Measurements from ENCODE around the gene DCDC1. TPM values are rescaled to one million over a fixed set of nuclear protein-coding genes. Genes with fewer than 3 reads are reported as not detected.
A peak's percentile ranks its signal among the peaks of the same experiment; 100 is the strongest.

DCDC1 gene
- total RNA-seq, 1 experiment from 2014 or later = 1.5 TPM

GRCh38 chr11:31236143-31236542 lies 133.4 kb downstream of the DCDC1 start:
- peak; percentile 8 for DNase-seq (ENCODE audit: low read depth, low spot score)
- ChIA-PET RAD21 (ENCODE audit: low non-redundant PET in 1 of 2, low total read pairs in 2 of 2, uncharacterized antibody in 2 of 2, unreplicated experiment in 2 of 2) (interaction anchor here in 1 of 2 experiments (0.6 kb wide), 1 partner anchor 88 kb away, joined by 3 read pairs; no protein-coding TSS in a partner anchor), CTCF (interaction anchor here (1.0 to 4.0 kb wide), 8 partner anchors 113 to 940 kb away, joined by 3 to 21 read pairs (median 6); no protein-coding TSS in a partner anchor), POLR2A (no interaction called here)
- no peak overlapping the region for H3K4me3 ChIP-seq (replicated peaks in 1 of 2; ENCODE audit: low read depth in 1 of 2, low read length in 2 of 2)
- no peaks in the 10 kb centered on the region for H3K27me3 ChIP-seq (ENCODE audit: insufficient read depth, low read length)
- no peaks in the 10 kb centered on the region for H3K9me2 ChIP-seq (ENCODE audit: insufficient read depth)
- peak overlapping the region; percentile 4 for H2AFZ ChIP-seq (ENCODE audit: low read depth, low read length, poor library complexity, severe bottlenecking)
- H3K4me1 ChIP-seq (ENCODE audit: control insufficient read depth in 1 of 2, insufficient read depth in 2 of 2, low read length in 2 of 2) = no peaks in the 10 kb centered on the region
- H3K9me3 ChIP-seq (ENCODE audit: control insufficient read depth in 1 of 2, insufficient read depth in 1 of 2, low read depth in 1 of 2, low read length in 2 of 2) = no peaks in the 10 kb centered on the region
- no peaks in the 10 kb centered on the region for H3K36me3 ChIP-seq (ENCODE audit: control insufficient read depth in 1 of 2, insufficient read depth in 2 of 2, low read length in 2 of 2)
- no TSS peak for BruUV-seq (replicated peaks)
- no peak for TF ChIP-seq JUND (IDR thresholded peaks at IDR 0.05)
- peak; percentile 70 for TF ChIP-seq RAD21 (IDR thresholded peaks at IDR 0.05; ENCODE audit: low read depth)
- TF ChIP-seq SP1 (IDR thresholded peaks at IDR 0.05; ENCODE audit: low read depth) = no peak
- no peak for TF ChIP-seq EGR1 (IDR thresholded peaks at IDR 0.05; ENCODE audit: low read depth)
- peak; percentile 34 to 70 (median 47); a peak in 5 of 6 replicates for TF ChIP-seq CTCF (IDR thresholded peaks at IDR 0.05 in 2 of 3, conservative IDR thresholded peaks at IDR 0.05 in 1 of 3; ENCODE audit: borderline replicate concordance in 1 of 3, insufficient read depth in 1 of 3, low read depth in 2 of 3, low read length in 2 of 3)
- no peak for TF ChIP-seq CEBPB (IDR thresholded peaks at IDR 0.05; ENCODE audit: low read depth)
- intact Hi-C loops (cut with micrococcal nuclease) = loop anchor here (1.0 to 2.0 kb wide), 3 partner anchors 635 to 1061 kb away; no protein-coding TSS in a partner anchor
- H4K20me1 ChIP-seq (ENCODE audit: insufficient read depth) = 0 out of 2 replicates have a peak, but pooled peaks cover 3% of the 10 kb centered on the region
- ATAC-seq = 0 out of 2 replicates have a peak, but pooled peaks have one; percentile 49
- H3K79me2 ChIP-seq (ENCODE audit: insufficient read depth, low read length) = no peaks in the 10 kb centered on the region
- no peak overlapping the region for H3K27ac ChIP-seq (ENCODE audit: low read depth, low read length)
- no peak overlapping the region for H3K4me2 ChIP-seq (ENCODE audit: low read length)
- no peak overlapping the region for H3K9ac ChIP-seq (ENCODE audit: low read length)

- Histone ChIP-seq H3K4me2 (ENCODE audit: low read length) (no peak overlapping the region), H3K9ac (ENCODE audit: low read length) (no peak overlapping the region), H3K4me1 (ENCODE audit: control insufficient read depth in 1 of 2, insufficient read depth in 2 of 2, low read length in 2 of 2) (no peaks in the 10 kb centered on the region), H3K36me3 (ENCODE audit: control insufficient read depth in 1 of 2, insufficient read depth in 2 of 2, low read length in 2 of 2) (no peaks in the 10 kb centered on the region), H2AFZ (ENCODE audit: low read depth, low read length, poor library complexity, severe bottlenecking) (peak overlapping the region; percentile 63), H3K9me2 (ENCODE audit: insufficient read depth) (no peaks in the 10 kb centered on the region), H3K4me3 (replicated peaks in 1 of 2; ENCODE audit: low read depth in 1 of 2, low read length in 2 of 2) (no peak overlapping the region), H3K27ac (ENCODE audit: low read depth, low read length) (no peak overlapping the region), H3K9me3 (ENCODE audit: control insufficient read depth in 1 of 2, insufficient read depth in 1 of 2, low read depth in 1 of 2, low read length in 2 of 2) (no peaks in the 10 kb centered on the region), H4K20me1 (ENCODE audit: insufficient read depth) (no peaks in the 10 kb centered on the region), H3K27me3 (ENCODE audit: insufficient read depth, low read length) (no peaks in the 10 kb centered on the region), H3K79me2 (ENCODE audit: insufficient read depth, low read length) (no peaks in the 10 kb centered on the region)
- DNase-seq (ENCODE audit: low read depth, low spot score) (peak; percentile 29), ATAC-seq (peak; percentile 87)
- TF ChIP-seq CTCF (IDR thresholded peaks at IDR 0.05 in 2 of 3, conservative IDR thresholded peaks at IDR 0.05 in 1 of 3; ENCODE audit: borderline replicate concordance in 1 of 3, insufficient read depth in 1 of 3, low read depth in 2 of 3, low read length in 2 of 3) = peak; percentile 40 to 60 (median 53); a peak in 5 of 6 replicates
- no peak for TF ChIP-seq CBX3 (IDR thresholded peaks at IDR 0.05; ENCODE audit: low read depth)
- peak; percentile 40 for TF ChIP-seq RAD21 (IDR thresholded peaks at IDR 0.05; ENCODE audit: low read depth)
- TF ChIP-seq ZFX (IDR thresholded peaks at IDR 0.05) = no peak
- TF ChIP-seq EZH2phosphoT487 (IDR thresholded peaks at IDR 0.05; ENCODE audit: borderline replicate concordance) = no peak
- ChIA-PET RAD21 (ENCODE audit: low non-redundant PET in 1 of 2, low total read pairs in 2 of 2, uncharacterized antibody in 2 of 2, unreplicated experiment in 2 of 2) (interaction anchor here (1.9 kb wide), 2 partner anchors 127 kb away, joined by 8 read pairs; no protein-coding TSS in a partner anchor), POLR2A (no interaction called here), CTCF (interaction anchor here (1.0 to 5.3 kb wide), 7 partner anchors 10 to 638 kb away, joined by 3 to 103 read pairs (median 5); no protein-coding TSS in a partner anchor)
- intact Hi-C loops (cut with micrococcal nuclease) = loop anchor here (1.0 kb wide), 1 partner anchor 126 kb away; no protein-coding TSS in a partner anchor
- no TSS peak for BruUV-seq (replicated peaks)
Measured at GRCh38 chr11:31233425-31233824, 136.1 kb downstream of the DCDC1 start.

Measured in HCT116 (cell line).